A673 (cell line): ENCODE data around the gene DUSP18. TPM values are rescaled to one million over a fixed set of nuclear protein-coding genes. Genes with fewer than 3 reads are reported as not detected.
"Not testable (repeated sequence)": the region's sequence is repeated elsewhere in the genome, so short reads cannot be mapped to it uniquely, and the experiment has no call there.

Experiments
- BruUV-seq: library from RNA; stranded (reverse); fragments of 400-500 nt; replicated peaks from 2 replicates; lab custom pipeline; 2021; lab: Mats Ljungman, UMichigan
- CTCF ChIA-PET: fragments of 300-600 bp; sonication (Branson Sonifier 250); formaldehyde crosslinking; loops from one replicate; lab custom pipeline; 2022; ENCODE audit warnings: antibody characterized with exemption; lab: Charles Lee
- POLR2A ChIA-PET: fragments of 300-600 bp; sonication (Branson Sonifier 250); formaldehyde crosslinking; loops from one replicate; lab custom pipeline; 2022; ENCODE audit warnings: antibody characterized with exemption; ENCODE audit not compliant: low non-redundant PET; lab: Charles Lee
- DNase-seq: peaks from one replicate; pipeline ENCODE4 v3.0.0-alpha.2; 2015; ENCODE audit warnings: low spot score
- H3K27ac ChIP-seq: fragments of 200-600 bp; sonication (generic); 2 replicates; pipeline ENCODE4 v1.5.1; 2016; ENCODE audit warnings: mixed run types, low read depth, mild to moderate bottlenecking, mixed read lengths, antibody characterized with exemption, low read length; ENCODE audit not compliant: poor library complexity, severe bottlenecking
- H3K27me3 ChIP-seq: fragments of 200-600 bp; sonication (generic); replicated peaks from 2 replicates; pipeline ENCODE4 v1.6.1; 2017; ENCODE audit warnings: mixed run types, low read depth, mild to moderate bottlenecking, mixed read lengths, antibody characterized with exemption, low read length; ENCODE audit not compliant: insufficient read depth, poor library complexity
- H3K36me3 ChIP-seq: fragments of 200-600 bp; sonication (generic); 2 replicates; pipeline ENCODE4 v1.6.1; 2016; ENCODE audit warnings: mixed run types, mild to moderate bottlenecking, mixed read lengths, antibody characterized with exemption, low read length; ENCODE audit not compliant: insufficient read depth, poor library complexity, severe bottlenecking
- H3K4me1 ChIP-seq: fragments of 200-600 bp; sonication (generic); 2 replicates; pipeline ENCODE4 v1.6.1; 2017; ENCODE audit warnings: mixed run types, mild to moderate bottlenecking, mixed read lengths, antibody characterized with exemption, low read length; ENCODE audit not compliant: insufficient read depth, poor library complexity, severe bottlenecking
- H3K4me3 ChIP-seq: fragments of 200-600 bp; sonication (generic); 2 replicates; pipeline ENCODE4 v1.5.1; 2016; ENCODE audit warnings: low read depth, mixed run types, mild to moderate bottlenecking, mixed read lengths, low read length; ENCODE audit not compliant: poor library complexity, severe bottlenecking
- H3K9me3 ChIP-seq: fragments of 200-600 bp; sonication (generic); 2 replicates; pipeline ENCODE4 v1.6.1; 2016; ENCODE audit warnings: mixed run types, low read depth, mild to moderate bottlenecking, mixed read lengths, antibody characterized with exemption, low read length; ENCODE audit not compliant: poor library complexity, severe bottlenecking
- EZH2 ChIP-seq: fragments of 200-600 bp; sonication (generic); IDR thresholded peaks from 2 replicates; pipeline ENCODE4 v1.6.1; 2017; ENCODE audit warnings: borderline replicate concordance, low read depth, mild to moderate bottlenecking, mixed read lengths, antibody characterized with exemption, low read length; ENCODE audit not compliant: poor library complexity, severe bottlenecking
- intact Hi-C: fragments of 100-400 bp; cut with micrococcal nuclease; formaldehyde crosslinking; loops from one replicate; pipeline ENCODE4 v1.10.0; 2022; ENCODE audit not compliant: unreplicated experiment
- total RNA-seq: library from RNA; stranded (reverse); gene quantifications from 2 replicates; pipeline ENCODE4 v1.2.3, GENCODE V29; 2021
- TF ChIP-seq, protein P1 (sequence below): fragments of 300-800, 200-600 bp; sonication (generic); conservative IDR thresholded peaks from 2 replicates; pipeline ENCODE4 v1.5.1; 2017; ENCODE audit warnings: low read depth, mild to moderate bottlenecking, antibody characterized with exemption, low read length, moderate library complexity, mixed read lengths

Gene DUSP18
- total RNA-seq, 1 experiment from 2014 or later = 5.2 TPM

DNA sequence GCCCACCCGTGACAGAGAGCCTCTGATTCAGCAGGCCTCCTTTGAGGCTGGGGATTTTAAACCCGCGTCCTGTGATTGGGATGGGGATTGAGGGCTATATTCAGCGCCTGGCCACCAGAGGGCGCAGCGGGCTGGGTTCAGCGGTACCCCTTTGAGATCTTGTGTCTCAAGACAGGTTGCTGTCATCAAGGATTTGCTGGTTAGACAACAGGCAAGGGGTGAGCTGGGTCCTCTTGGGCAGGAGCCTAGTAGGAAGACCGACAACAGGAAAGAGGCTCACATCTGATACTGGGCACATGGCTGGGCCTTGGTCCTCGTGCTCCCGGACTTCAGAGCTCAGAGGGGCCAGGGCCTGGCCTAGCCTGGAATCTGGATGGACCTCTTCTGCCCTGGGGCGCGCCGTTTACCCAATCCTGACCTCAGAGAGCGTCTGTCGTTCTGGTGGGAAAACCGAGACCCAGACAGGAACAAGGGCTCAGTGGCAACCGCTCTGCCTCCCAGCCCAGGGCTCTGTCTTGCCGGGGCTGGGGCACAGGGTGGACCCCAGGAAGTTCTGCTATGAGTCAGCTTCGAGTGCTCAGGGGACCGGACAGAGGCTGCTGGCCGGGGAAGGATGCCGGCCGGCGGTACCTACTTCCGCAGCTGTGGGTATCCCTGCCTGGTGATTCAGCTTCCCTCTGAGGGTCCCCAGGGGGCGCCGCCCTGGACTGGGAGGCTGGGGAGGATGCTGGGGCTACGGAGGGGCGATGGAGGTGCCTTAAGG, 33.0 kb downstream of the DUSP18 start:
- Histone ChIP-seq H3K9me3 (no peaks in the 10 kb centered on the region), H3K4me3 (peak overlapping the region; percentile 63), H3K27ac (no peak overlapping the region), H3K4me1 (peaks cover 16% of the 10 kb centered on the region), H3K36me3 (no peaks in the 10 kb centered on the region), H3K27me3 (no peaks in the 10 kb centered on the region)
- TF ChIP-seq, protein P1, sequence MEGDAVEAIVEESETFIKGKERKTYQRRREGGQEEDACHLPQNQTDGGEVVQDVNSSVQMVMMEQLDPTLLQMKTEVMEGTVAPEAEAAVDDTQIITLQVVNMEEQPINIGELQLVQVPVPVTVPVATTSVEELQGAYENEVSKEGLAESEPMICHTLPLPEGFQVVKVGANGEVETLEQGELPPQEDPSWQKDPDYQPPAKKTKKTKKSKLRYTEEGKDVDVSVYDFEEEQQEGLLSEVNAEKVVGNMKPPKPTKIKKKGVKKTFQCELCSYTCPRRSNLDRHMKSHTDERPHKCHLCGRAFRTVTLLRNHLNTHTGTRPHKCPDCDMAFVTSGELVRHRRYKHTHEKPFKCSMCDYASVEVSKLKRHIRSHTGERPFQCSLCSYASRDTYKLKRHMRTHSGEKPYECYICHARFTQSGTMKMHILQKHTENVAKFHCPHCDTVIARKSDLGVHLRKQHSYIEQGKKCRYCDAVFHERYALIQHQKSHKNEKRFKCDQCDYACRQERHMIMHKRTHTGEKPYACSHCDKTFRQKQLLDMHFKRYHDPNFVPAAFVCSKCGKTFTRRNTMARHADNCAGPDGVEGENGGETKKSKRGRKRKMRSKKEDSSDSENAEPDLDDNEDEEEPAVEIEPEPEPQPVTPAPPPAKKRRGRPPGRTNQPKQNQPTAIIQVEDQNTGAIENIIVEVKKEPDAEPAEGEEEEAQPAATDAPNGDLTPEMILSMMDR = peak; percentile 97
- no peak for TF ChIP-seq EZH2
- CTCF ChIA-PET = interaction anchor here (0.5 to 3.6 kb wide), 6 partner anchors 12 to 144 kb away, joined by 3 to 32 read pairs (median 5); partner anchors contain the start of gene TCN2
- BruUV-seq = no TSS peak
- POLR2A ChIA-PET = interaction anchor here (0.6 kb wide), 2 partner anchors 37 to 333 kb away, joined by 3 to 4 read pairs; no protein-coding TSS in a partner anchor
- intact Hi-C loops = loop anchor here (1.0 to 2.0 kb wide), 3 partner anchors 121 to 514 kb away; no protein-coding TSS in a partner anchor
- DNase-seq = peak; percentile 89

DNA sequence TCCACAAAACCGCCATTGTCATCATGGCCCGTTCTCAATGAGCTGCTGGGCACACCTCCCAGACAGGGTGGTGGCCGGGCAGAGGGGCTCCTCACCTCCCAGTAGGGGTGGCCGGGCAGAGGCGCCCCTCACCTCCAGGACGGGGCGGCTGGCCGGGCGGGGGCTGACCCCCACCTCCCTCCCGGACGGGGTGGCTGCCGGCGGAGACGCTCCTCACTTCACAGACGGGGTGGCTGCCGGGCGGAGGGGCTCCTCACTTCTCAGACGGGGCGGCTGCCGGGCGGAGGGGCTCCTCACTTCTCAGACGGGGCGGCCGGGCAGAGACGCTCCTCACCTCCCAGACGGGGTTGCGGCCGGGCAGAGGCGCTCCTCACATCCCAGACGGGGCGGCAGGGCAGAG, 36.2 kb downstream of the DUSP18 start:
- intact Hi-C loops, H3K27me3 ChIP-seq, H3K9me3 ChIP-seq, H3K27ac ChIP-seq, H3K36me3 ChIP-seq, BruUV-seq, H3K4me3 ChIP-seq, DNase-seq, POLR2A ChIA-PET: not testable (repeated sequence)
- H3K4me1 ChIP-seq = peaks cover 15% of the 10 kb centered on the region
- CTCF ChIA-PET = interaction anchor here (0.7 kb wide), 1 partner anchor 17 kb away, joined by 3 read pairs; no protein-coding TSS in a partner anchor

DNA sequence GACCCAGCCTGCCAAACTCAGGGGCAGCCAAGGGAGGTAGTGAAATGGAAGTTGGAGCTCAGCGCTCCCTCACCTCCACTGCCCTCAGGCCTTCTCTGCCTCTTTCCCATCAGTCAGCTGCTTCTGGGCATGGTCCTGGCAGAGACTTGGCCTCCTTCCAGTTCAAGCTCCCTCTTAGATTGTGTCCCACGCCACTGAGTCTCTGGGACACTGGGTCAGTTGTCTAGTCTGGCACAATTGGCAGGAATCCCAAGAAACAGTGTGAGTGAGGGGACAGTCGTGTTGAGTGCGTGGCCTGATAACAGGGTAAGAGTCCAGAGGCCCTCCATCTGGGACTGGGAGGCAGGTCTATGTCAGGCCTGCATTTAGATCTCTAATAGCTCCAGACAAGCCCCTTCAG, 39.2 kb downstream of the DUSP18 start:
- H3K27me3 ChIP-seq = no peaks in the 10 kb centered on the region
- H3K36me3 ChIP-seq = no peaks in the 10 kb centered on the region
- DNase-seq = no peak
- H3K9me3 ChIP-seq = no peaks in the 10 kb centered on the region
- no TSS peak for BruUV-seq
- H3K4me3 ChIP-seq = no peak overlapping the region
- no peak overlapping the region for H3K27ac ChIP-seq
- ChIA-PET POLR2A (no interaction called here), CTCF (interaction anchor here (0.6 kb wide), 1 partner anchor 293 kb away, joined by 6 read pairs; no protein-coding TSS in a partner anchor)
- no peaks in the 10 kb centered on the region for H3K4me1 ChIP-seq
- no peak for TF ChIP-seq EZH2
- TF ChIP-seq, protein P1 = no peak
- intact Hi-C loops = no loop called here
